Measurements from ENCODE around the gene PSG3.
"Not testable (repeated sequence)": the region's sequence is repeated elsewhere in the genome, so short reads cannot be mapped to it uniquely, and the experiment has no call there.

Gene PSG3

GRCh38 chr19:42693760-42694350 lies 46.4 kb downstream of the PSG3 start:
- DNase-seq: peak; percentile 10
- Histone ChIP-seq H3K4ac (ENCODE audit: low read depth, low read length) (no peak overlapping the region), H2BK120ac (ENCODE audit: low read depth, low read length) (no peak overlapping the region), H3K9ac (ENCODE audit: low read length) (no peak overlapping the region), H3K18ac (ENCODE audit: low read length) (no peak overlapping the region), H2AK5ac (ENCODE audit: low read length) (no peak overlapping the region), H3K79me2 (ENCODE audit: control insufficient read depth, insufficient read depth, low read length) (no peaks in the 10 kb centered on the region), H3K27ac (ENCODE audit: low read depth, low read length) (no peak overlapping the region), H3K4me2 (ENCODE audit: low read length) (no peak overlapping the region), H2BK5ac (ENCODE audit: low read length) (no peak overlapping the region), H3K56ac (ENCODE audit: low read length) (no peak overlapping the region), H3K4me3 (ENCODE audit: low read length) (no peak overlapping the region), H3K36me3 (ENCODE audit: control insufficient read depth, insufficient read depth, low read length) (no peaks in the 10 kb centered on the region), H3K23ac (ENCODE audit: low read length) (no peak overlapping the region), H3K4me1 (ENCODE audit: control insufficient read depth, low read depth, low read length) (no peaks in the 10 kb centered on the region), H3K79me1 (ENCODE audit: low read length) (no peaks in the 10 kb centered on the region), H2BK15ac (replicated peaks; ENCODE audit: low read depth) (no peak overlapping the region), H4K5ac (ENCODE audit: low read length) (no peak overlapping the region), H4K8ac (ENCODE audit: low read depth, low read length) (no peak overlapping the region), H3K27me3 (ENCODE audit: insufficient read depth, low read length, poor library complexity) (no peaks in the 10 kb centered on the region)
- no CpG with 5 or more reads among the region's 5 CpGs for WGBS (ENCODE audit: extremely low coverage, insufficient coverage, low lambda C conversion rate)

GRCh38 chr19:42683917-42684513 lies 56.3 kb downstream of the PSG3 start:
- no peak overlapping the region for H3K27ac ChIP-seq (ENCODE audit: low read depth, low read length)
- no peak overlapping the region for H2BK5ac ChIP-seq (ENCODE audit: low read length)
- no peak overlapping the region for H3K56ac ChIP-seq (ENCODE audit: low read length)
- H2AK5ac ChIP-seq (ENCODE audit: low read length): no peak overlapping the region
- no CpG with 5 or more reads among the region's 2 CpGs for WGBS (ENCODE audit: extremely low coverage, insufficient coverage, low lambda C conversion rate)
- H3K27me3 ChIP-seq (ENCODE audit: insufficient read depth, low read length, poor library complexity): no peaks in the 10 kb centered on the region
- H3K9ac ChIP-seq (ENCODE audit: low read length): no peak overlapping the region
- no peak overlapping the region for H3K4me2 ChIP-seq (ENCODE audit: low read length)
- H3K4ac ChIP-seq (ENCODE audit: low read depth, low read length): no peak overlapping the region
- H4K8ac ChIP-seq (ENCODE audit: low read depth, low read length): no peak overlapping the region
- H2BK120ac ChIP-seq (ENCODE audit: low read depth, low read length): no peak overlapping the region
- no peaks in the 10 kb centered on the region for H3K79me1 ChIP-seq (ENCODE audit: low read length)
- no peaks in the 10 kb centered on the region for H3K4me1 ChIP-seq (ENCODE audit: control insufficient read depth, low read depth, low read length)
- no peaks in the 10 kb centered on the region for H3K79me2 ChIP-seq (ENCODE audit: control insufficient read depth, insufficient read depth, low read length)
- no peak overlapping the region for H3K18ac ChIP-seq (ENCODE audit: low read length)
- no peak overlapping the region for H3K23ac ChIP-seq (ENCODE audit: low read length)
- peak; percentile 21 for DNase-seq
- no peaks in the 10 kb centered on the region for H3K36me3 ChIP-seq (ENCODE audit: control insufficient read depth, insufficient read depth, low read length)
- H2BK15ac ChIP-seq (replicated peaks; ENCODE audit: low read depth): no peak overlapping the region
- H3K4me3 ChIP-seq (ENCODE audit: low read length): no peak overlapping the region
- H4K5ac ChIP-seq (ENCODE audit: low read length): no peak overlapping the region

GRCh38 chr19:42676326-42676725 lies 64.0 kb downstream of the PSG3 start:
- not testable (repeated sequence) for H2AK5ac ChIP-seq (ENCODE audit: low read length); H3K9ac ChIP-seq (ENCODE audit: low read length); H3K27ac ChIP-seq (ENCODE audit: low read depth, low read length); H3K79me2 ChIP-seq (ENCODE audit: control insufficient read depth, insufficient read depth, low read length); H3K23ac ChIP-seq (ENCODE audit: low read length); H3K18ac ChIP-seq (ENCODE audit: low read length); H3K79me1 ChIP-seq (ENCODE audit: low read length); DNase-seq; H4K8ac ChIP-seq (ENCODE audit: low read depth, low read length); H3K4ac ChIP-seq (ENCODE audit: low read depth, low read length); H3K4me1 ChIP-seq (ENCODE audit: control insufficient read depth, low read depth, low read length); H3K4me3 ChIP-seq (ENCODE audit: low read length); H3K36me3 ChIP-seq (ENCODE audit: control insufficient read depth, insufficient read depth, low read length); H3K4me2 ChIP-seq (ENCODE audit: low read length); H4K5ac ChIP-seq (ENCODE audit: low read length); H2BK5ac ChIP-seq (ENCODE audit: low read length); H3K56ac ChIP-seq (ENCODE audit: low read length); H3K27me3 ChIP-seq (ENCODE audit: insufficient read depth, low read length, poor library complexity); H2BK15ac ChIP-seq (replicated peaks; ENCODE audit: low read depth); H2BK120ac ChIP-seq (ENCODE audit: low read depth, low read length)
- WGBS (ENCODE audit: extremely low coverage, insufficient coverage, low lambda C conversion rate): no CpG with 5 or more reads among the region's 27 CpGs

GRCh38 chr19:42674549-42674948 lies 65.7 kb downstream of the PSG3 start:
- not testable (repeated sequence) for H3K27me3 ChIP-seq (ENCODE audit: insufficient read depth, low read length, poor library complexity); H3K18ac ChIP-seq (ENCODE audit: low read length); H2BK120ac ChIP-seq (ENCODE audit: low read depth, low read length); H3K56ac ChIP-seq (ENCODE audit: low read length); H3K36me3 ChIP-seq (ENCODE audit: control insufficient read depth, insufficient read depth, low read length); H3K27ac ChIP-seq (ENCODE audit: low read depth, low read length); H3K9ac ChIP-seq (ENCODE audit: low read length); H3K4me3 ChIP-seq (ENCODE audit: low read length); H3K4me2 ChIP-seq (ENCODE audit: low read length); H4K8ac ChIP-seq (ENCODE audit: low read depth, low read length); H3K23ac ChIP-seq (ENCODE audit: low read length); H3K4me1 ChIP-seq (ENCODE audit: control insufficient read depth, low read depth, low read length); H2BK15ac ChIP-seq (replicated peaks; ENCODE audit: low read depth); H3K79me2 ChIP-seq (ENCODE audit: control insufficient read depth, insufficient read depth, low read length); H3K4ac ChIP-seq (ENCODE audit: low read depth, low read length); H2BK5ac ChIP-seq (ENCODE audit: low read length); H2AK5ac ChIP-seq (ENCODE audit: low read length); H3K79me1 ChIP-seq (ENCODE audit: low read length); H4K5ac ChIP-seq (ENCODE audit: low read length); DNase-seq
- no CpG with 5 or more reads among the region's 1 CpG for WGBS (ENCODE audit: extremely low coverage, insufficient coverage, low lambda C conversion rate)

Measured in mesendoderm (in vitro differentiated cells).